ENCODE measurements around the gene CFAP61.

The CFAP61 gene

GRCh38 chr20:20277894-20278335 is 225.6 kb downstream of the CFAP61 start:
- DNase-seq, result no peak

GRCh38 chr20:20286061-20286460 is 233.7 kb downstream of the CFAP61 start:
- no peak for DNase-seq

GRCh38 chr20:20289331-20289730 is 237.0 kb downstream of the CFAP61 start:
- DNase-seq, result no peak

GRCh38 chr20:20292472-20292871 is 240.1 kb downstream of the CFAP61 start:
- no peak for DNase-seq

GRCh38 chr20:20293141-20293540 is 240.8 kb downstream of the CFAP61 start:
- DNase-seq, result no peak

GRCh38 chr20:20293691-20294385 is 241.5 kb downstream of the CFAP61 start:
- no peak for DNase-seq

- DNase-seq, result no peak
Measured at GRCh38 chr20:20295621-20296498, 243.5 kb downstream of the CFAP61 start.

GRCh38 chr20:20297181-20297580 is 244.8 kb downstream of the CFAP61 start:
- no peak for DNase-seq

- DNase-seq, result no peak
Measured at GRCh38 chr20:20297752-20298151, 245.4 kb downstream of the CFAP61 start.

- DNase-seq, result no peak
Measured at GRCh38 chr20:20299904-20300303, 247.6 kb downstream of the CFAP61 start.

GRCh38 chr20:20303320-20303719 is 251.0 kb downstream of the CFAP61 start:
- no peak for DNase-seq

GRCh38 chr20:20303742-20304141 is 251.4 kb downstream of the CFAP61 start:
- DNase-seq, result peak in 1 of 2 experiments; percentile 4

GRCh38 chr20:20304942-20305341 is 252.6 kb downstream of the CFAP61 start:
- no peak for DNase-seq

- DNase-seq, result no peak
Measured at GRCh38 chr20:20312562-20312961, 260.2 kb downstream of the CFAP61 start.

GRCh38 chr20:20317195-20317594 is 264.9 kb downstream of the CFAP61 start:
- no peak for DNase-seq

GRCh38 chr20:20317621-20318364 is 265.5 kb downstream of the CFAP61 start:
- no peak for DNase-seq

GRCh38 chr20:20318365-20319161 is 266.2 kb downstream of the CFAP61 start:
- DNase-seq, result no peak

GRCh38 chr20:20321134-20321533 is 268.8 kb downstream of the CFAP61 start:
- no peak for DNase-seq

- no peak for DNase-seq
Measured at GRCh38 chr20:20321917-20322316, 269.6 kb downstream of the CFAP61 start.

GRCh38 chr20:20322912-20323311 is 270.6 kb downstream of the CFAP61 start:
- DNase-seq, result no peak

GRCh38 chr20:20327746-20328145 is 275.4 kb downstream of the CFAP61 start:
- no peak for DNase-seq

- no peak for DNase-seq
Measured at GRCh38 chr20:20329564-20329963, 277.2 kb downstream of the CFAP61 start.

GRCh38 chr20:20331156-20331555 is 278.8 kb downstream of the CFAP61 start:
- no peak for DNase-seq
